SK-N-SH (cell line): ENCODE measurements around the gene CEP126. TPM values are rescaled to one million over a fixed set of nuclear protein-coding genes. Genes with fewer than 3 reads are reported as not detected.

Experiments used
- CTCF ChIA-PET: fragments of 300-600, 350-600 bp; formaldehyde crosslinking; extraction: SDS; loops from one replicate; lab custom pipeline; 2021; lab: Yijun Ruan, JAX
- POLR2A ChIA-PET: fragments of 350-600 bp; sonication (Branson Sonifier 250); formaldehyde crosslinking; extraction: SDS; loops from one replicate; lab custom pipeline; 2020; ENCODE audit warnings: antibody characterized with exemption, inconsistent platforms; lab: Yijun Ruan, JAX
- DNase-seq: peaks from one replicate; pipeline ENCODE4 v3.0.0; 2012
- H2AFZ ChIP-seq: fragments of 200-600 bp; sonication (generic); 2 replicates; pipeline ENCODE4 v1.8.1; 2016; ENCODE audit warnings: antibody characterized with exemption, mild to moderate bottlenecking, low read depth
- H3F3A ChIP-seq: fragments of 200-600 bp; sonication (generic); replicated peaks from 2 replicates; pipeline ENCODE3; 2016; ENCODE audit warnings: antibody characterized with exemption, mild to moderate bottlenecking; ENCODE audit not compliant: insufficient read depth
- H3K27ac ChIP-seq, 2 experiments: fragments of 200-500 bp in 1 of 2; fragments of 200-600 bp in 1 of 2; sonication (Bioruptor generic) in 1 of 2; sonication (generic), shearing (Covaris generic) in 1 of 2; 2 replicates each; pipeline versions ENCODE4 v1.5.1 to v1.6.1; 2014 to 2016; ENCODE audit warnings: low read depth in 2 of 2, inconsistent platforms in 1 of 2, low read length in 1 of 2, mild to moderate bottlenecking in 1 of 2, mixed read lengths in 1 of 2
- H3K27me3 ChIP-seq: fragments of 200-600 bp; sonication (generic), shearing (Covaris generic); 2 replicates; pipeline ENCODE4 v1.6.1; 2016; ENCODE audit warnings: mixed run types; ENCODE audit not compliant: insufficient read depth
- H3K36me3 ChIP-seq, 2 experiments: fragments of 200-500 bp in 1 of 2; fragments of 200-600 bp in 1 of 2; sonication (Bioruptor generic) in 1 of 2; sonication (generic) in 1 of 2; replicated peaks in 1 of 2; 2 replicates each; pipeline versions ENCODE3 to v1.5.1; 2014 to 2016; ENCODE audit warnings: low read length in 1 of 2, mild to moderate bottlenecking in 1 of 2; ENCODE audit not compliant: insufficient read depth in 2 of 2, control insufficient read depth in 1 of 2
- H3K4me1 ChIP-seq, 2 experiments: fragments of 200-500 bp in 1 of 2; fragments of 200-600 bp in 1 of 2; sonication (Bioruptor generic) in 1 of 2; sonication (generic), shearing (Covaris generic) in 1 of 2; 2 replicates each; pipeline versions ENCODE4 v1.5.1 to v1.6.1; 2014 to 2016; ENCODE audit warnings: low read depth in 1 of 2, low read length in 1 of 2, mixed run types in 1 of 2; ENCODE audit not compliant: insufficient read depth in 2 of 2, control insufficient read depth in 1 of 2
- H3K4me2 ChIP-seq: fragments of 200-600 bp; sonication (generic), shearing (Covaris generic); 2 replicates; pipeline ENCODE4 v1.6.1; 2017; ENCODE audit warnings: mixed run types
- H3K4me3 ChIP-seq, 2 experiments: fragments of 200-500 bp in 1 of 2; fragments of 200-600 bp in 1 of 2; sonication (Bioruptor generic) in 1 of 2; sonication (generic), shearing (Covaris generic) in 1 of 2; 2 replicates each; pipeline versions ENCODE4 v1.5.1 to v1.8.1; 2014 to 2016; ENCODE audit warnings: low read depth in 2 of 2, inconsistent platforms in 1 of 2, low read length in 1 of 2, mild to moderate bottlenecking in 1 of 2, mixed read lengths in 1 of 2, moderate library complexity in 1 of 2
- H3K79me2 ChIP-seq: fragments of 200-600 bp; sonication (generic); 2 replicates; pipeline ENCODE4 v1.8.1; 2017; ENCODE audit warnings: mild to moderate bottlenecking; ENCODE audit not compliant: insufficient read depth
- H3K9ac ChIP-seq: fragments of 200-600 bp; sonication (generic); 2 replicates; pipeline ENCODE4 v1.6.1; 2017; ENCODE audit warnings: mixed run types
- H3K9me2 ChIP-seq: fragments of 200-600 bp; sonication (generic); 2 replicates; pipeline ENCODE4 v1.6.1; 2017; ENCODE audit warnings: mixed run types
- H3K9me3 ChIP-seq: fragments of 200-600 bp; sonication (generic); 2 replicates; pipeline ENCODE4 v1.6.1; 2017; ENCODE audit warnings: mixed run types, mild to moderate bottlenecking, moderate library complexity
- H4K20me1 ChIP-seq: fragments of 200-600 bp; sonication (generic); 2 replicates; pipeline ENCODE4 v1.6.1; 2017; ENCODE audit warnings: mild to moderate bottlenecking, mixed run types; ENCODE audit not compliant: insufficient read depth
- CTCF ChIP-seq: fragments of 200-600 bp; sonication (generic); IDR thresholded peaks from 2 replicates; pipeline ENCODE4 v1.6.1; 2017; ENCODE audit warnings: antibody characterized with exemption, mild to moderate bottlenecking, moderate library complexity
- ELF1 ChIP-seq: IDR thresholded peaks from 2 replicates; pipeline ENCODE4 v1.4.0; 2012
- FOSL2 ChIP-seq: IDR thresholded peaks from 2 replicates; pipeline ENCODE4 v1.4.0; 2012; ENCODE audit warnings: low read depth, mild to moderate bottlenecking, moderate library complexity, borderline replicate concordance
- GABPA ChIP-seq: IDR thresholded peaks from 2 replicates; pipeline ENCODE4 v1.4.0; 2012; ENCODE audit warnings: low read depth, mild to moderate bottlenecking
- GATA2 ChIP-seq: sonication (generic); formaldehyde crosslinking; IDR thresholded peaks from 2 replicates; pipeline ENCODE4 v1.5.0; 2020; ENCODE audit warnings: mild to moderate bottlenecking, missing genetic modification reagents
- JUND ChIP-seq: IDR thresholded peaks from 2 replicates; pipeline ENCODE4 v1.4.0; 2012
- MAX ChIP-seq: IDR thresholded peaks from 2 replicates; pipeline ENCODE4 v1.4.0; 2012; ENCODE audit warnings: low read depth
- MEF2A ChIP-seq: IDR thresholded peaks from 2 replicates; pipeline ENCODE4 v1.4.0; 2012; ENCODE audit warnings: low read depth, borderline replicate concordance
- MXI1 ChIP-seq: IDR thresholded peaks from 2 replicates; pipeline ENCODE4 v1.6.1; 2012; ENCODE audit warnings: mild to moderate bottlenecking, low read depth, low read length, improper control_type of control experiment
- NRF1 ChIP-seq: IDR thresholded peaks from 2 replicates; pipeline ENCODE4 v1.6.1; 2012; ENCODE audit warnings: low read depth, mild to moderate bottlenecking, low read length
- PBX3 ChIP-seq: IDR thresholded peaks from 2 replicates; pipeline ENCODE4; 2012
- POLR2AphosphoS5 ChIP-seq: IDR thresholded peaks from 2 replicates; pipeline ENCODE4 v1.6.1; 2012; ENCODE audit warnings: low read depth, low read length
- RAD21 ChIP-seq: IDR thresholded peaks from 2 replicates; pipeline ENCODE4 v1.6.1; 2012; ENCODE audit warnings: mild to moderate bottlenecking, low read length
- REST ChIP-seq: IDR thresholded peaks from 2 replicates; pipeline ENCODE4 v1.6.1; 2012; ENCODE audit warnings: mild to moderate bottlenecking, low read depth, low read length, moderate library complexity
- RFX5 ChIP-seq: IDR thresholded peaks from 2 replicates; pipeline ENCODE4 v1.6.1; 2012; ENCODE audit warnings: mild to moderate bottlenecking, improper control_type of control experiment, low read length
- RXRA ChIP-seq: IDR thresholded peaks from 2 replicates; pipeline ENCODE4 v1.4.0; 2012; ENCODE audit warnings: low read depth, mild to moderate bottlenecking, borderline replicate concordance
- TCF12 ChIP-seq: IDR thresholded peaks from 2 replicates; pipeline ENCODE4 v1.4.0; 2012
- TEAD4 ChIP-seq: IDR thresholded peaks from 2 replicates; pipeline ENCODE4 v1.4.0; 2012; ENCODE audit warnings: mild to moderate bottlenecking, borderline replicate concordance; ENCODE audit not compliant: insufficient read depth
- USF1 ChIP-seq: IDR thresholded peaks from 2 replicates; pipeline ENCODE4 v1.4.0; 2012; ENCODE audit warnings: low read depth, borderline replicate concordance
- YY1 ChIP-seq: IDR thresholded peaks from 2 replicates; pipeline ENCODE4 v1.4.0; 2012; ENCODE audit warnings: low read depth, mild to moderate bottlenecking
- WGBS: methylation state at CpG from one replicate; pipeline ENCODE4 v1.1.6; 2017; ENCODE audit warnings: low lambda C conversion rate; 5-methylcytosine and 5-hydroxymethylcytosine counted together
- polyA plus RNA-seq, 3 experiments: library from polyadenylated mRNA; depleted of rRNA; stranded (reverse); fragments of >200 nt; gene quantifications; 2 replicates each; pipeline ENCODE4 v1.2.3, GENCODE V29; 2012

The CEP126 gene
- polyA plus RNA-seq, 1 of the 3 experiments (the other 2 are of a cell fraction), result 1.4 TPM

GRCh38 chr11:101949680-101950220 lies 34.9 kb downstream of the CEP126 start:
- WGBS, result 64% methylated on average over 1 of the region's 1 CpG

More at GRCh38 chr11:101949680-101950220, 34.9 kb downstream of the CEP126 start:
- H3K27ac ChIP-seq, result no peak overlapping the region
- no peaks in the 10 kb centered on the region; a peak in 1 of 4 replicates for H3K4me1 ChIP-seq
- TF ChIP-seq MAX, result no peak
- TF ChIP-seq RFX5, result no peak
- TF ChIP-seq PBX3, result no peak
- TF ChIP-seq JUND, result no peak
- TF ChIP-seq MXI1, result no peak
- no peak for TF ChIP-seq GABPA
- TF ChIP-seq YY1, result no peak
- no peak for TF ChIP-seq TEAD4
- TF ChIP-seq ELF1, result no peak
- no peak for TF ChIP-seq MEF2A
- TF ChIP-seq TCF12, result no peak
- TF ChIP-seq RXRA, result no peak
- TF ChIP-seq NRF1, result no peak
- no peak for TF ChIP-seq CTCF
- TF ChIP-seq FOSL2, result no peak
- TF ChIP-seq GATA2 (CRISPR knock-in tag), result no peak
- TF ChIP-seq USF1, result no peak
- no peak for TF ChIP-seq POLR2AphosphoS5
- TF ChIP-seq REST, result no peak
- no peak for TF ChIP-seq RAD21
- peaks cover 0 to 4% of the 10 kb centered on the region in 2 experiments for H3K36me3 ChIP-seq
- no peak overlapping the region for H3K9ac ChIP-seq
- no peaks in the 10 kb centered on the region for H3F3A ChIP-seq
- no peaks in the 10 kb centered on the region for H4K20me1 ChIP-seq
- no peaks in the 10 kb centered on the region for H3K27me3 ChIP-seq
- H2AFZ ChIP-seq, result no peak overlapping the region
- no peak overlapping the region for H3K4me2 ChIP-seq
- no peaks in the 10 kb centered on the region for H3K9me2 ChIP-seq
- no peaks in the 10 kb centered on the region for H3K9me3 ChIP-seq
- DNase-seq, result no peak
- no peaks in the 10 kb centered on the region for H3K79me2 ChIP-seq
- ChIA-PET CTCF (no interaction called here), POLR2A (no interaction called here)
- H3K4me3 ChIP-seq, result no peak overlapping the region
